Panc1 (cell line): Measurements from ENCODE around the gene NT5C. TPM values are rescaled to one million over a fixed set of nuclear protein-coding genes. Genes with fewer than 3 reads are reported as not detected.

Experiments
- ATAC-seq: fragments of 200-7000 bp; cut with Tn5 transposase; 2 replicates; pipeline ENCODE4 v1.9.1; 2020; ENCODE audit warnings: mild to moderate bottlenecking, moderate library complexity
- BruUV-seq: library from RNA; stranded (reverse); fragments of 400-500 nt; replicated peaks from 2 replicates; lab custom pipeline; 2021; lab: Mats Ljungman, UMichigan
- CTCF ChIA-PET: fragments of 300-600 bp; sonication (Branson Sonifier 250); formaldehyde crosslinking; loops from one replicate; lab custom pipeline; 2022; ENCODE audit warnings: antibody characterized with exemption; lab: Charles Lee
- POLR2A ChIA-PET: fragments of 300-600 bp; sonication (Branson Sonifier 250); formaldehyde crosslinking; loops from one replicate; lab custom pipeline; 2022; ENCODE audit warnings: antibody characterized with exemption; lab: Charles Lee
- DNase-seq: peaks from one replicate; pipeline ENCODE4 v3.0.0-alpha.2; 2010; ENCODE audit warnings: low read depth, low spot score
- H3K27ac ChIP-seq: 2 replicates; pipeline ENCODE4 v1.5.1; 2011; ENCODE audit warnings: mild to moderate bottlenecking, low read length, inconsistent platforms
- H3K27me3 ChIP-seq: fragments of 200-500 bp; sonication (Bioruptor generic); 2 replicates; pipeline ENCODE4 v1.6.0; 2014; ENCODE audit warnings: low read length, inconsistent platforms; ENCODE audit not compliant: control insufficient read depth, insufficient read depth
- H3K36me3 ChIP-seq: fragments of 200-500 bp; sonication (Bioruptor generic); 2 replicates; pipeline ENCODE4 v1.5.1; 2014; ENCODE audit warnings: inconsistent platforms, mild to moderate bottlenecking, low read length, moderate library complexity; ENCODE audit not compliant: control insufficient read depth, insufficient read depth
- H3K4me1 ChIP-seq: 2 replicates; pipeline ENCODE4 v1.5.1; 2011; ENCODE audit warnings: inconsistent platforms, mild to moderate bottlenecking, low read length, moderate library complexity; ENCODE audit not compliant: control insufficient read depth, insufficient read depth
- H3K4me3 ChIP-seq, 2 experiments: 2 replicates each; pipeline ENCODE4 v1.5.1; 2011 to 2012; ENCODE audit warnings: low read depth in 2 of 2, low read length in 2 of 2, mild to moderate bottlenecking in 2 of 2, inconsistent platforms in 1 of 2, moderate library complexity in 1 of 2
- H3K9me3 ChIP-seq: fragments of 200-500 bp; sonication (Bioruptor generic); 2 replicates; pipeline ENCODE4 v1.5.1; 2014; ENCODE audit warnings: low read depth, mild to moderate bottlenecking, inconsistent platforms, low read length, moderate library complexity; ENCODE audit not compliant: control insufficient read depth, insufficient read depth
- CTCF ChIP-seq: fragments of 450-650 bp; IDR thresholded peaks from 2 replicates; pipeline ENCODE4 v1.5.1; 2017; ENCODE audit warnings: mild to moderate bottlenecking
- POLR2AphosphoS5 ChIP-seq: IDR thresholded peaks from 2 replicates; pipeline ENCODE4 v1.6.1; 2012; ENCODE audit warnings: mild to moderate bottlenecking, low read depth, low read length, moderate library complexity
- REST ChIP-seq, 2 experiments: IDR thresholded peaks; 2 replicates each; pipeline ENCODE4 v1.6.1; 2011 to 2012; ENCODE audit warnings: low read depth in 2 of 2, control low read depth in 1 of 2, low read length in 1 of 2, mild to moderate bottlenecking in 1 of 2, moderate library complexity in 1 of 2; ENCODE audit not compliant: insufficient read depth in 1 of 2
- SIN3A ChIP-seq: IDR thresholded peaks from 2 replicates; pipeline ENCODE4 v1.6.1; 2012; ENCODE audit warnings: low read depth, mild to moderate bottlenecking, low read length, moderate library complexity, borderline replicate concordance; ENCODE audit not compliant: insufficient read depth
- TCF7L2 ChIP-seq: IDR thresholded peaks from 2 replicates; pipeline ENCODE4 v1.6.1; 2011; ENCODE audit warnings: mild to moderate bottlenecking, low read depth, low read length, inconsistent platforms
- in situ Hi-C: cut with HindIII; loops from 2 replicates; pipeline ENCODE4 v1.10.0; 2016; ENCODE audit warnings: low sequenced_read_pairs, low pct_unique_long_range_greater_than_20kb
- intact Hi-C: fragments of 100-400 bp; cut with micrococcal nuclease; formaldehyde crosslinking; loops from one replicate; pipeline ENCODE4 v1.10.0; 2022; ENCODE audit not compliant: unreplicated experiment
- total RNA-seq: library from RNA; stranded (reverse); gene quantifications from one replicate; pipeline ENCODE4 v1.2.1, GENCODE V29; 2021; ENCODE audit not compliant: unreplicated experiment

The NT5C gene
- total RNA-seq, 1 experiment from 2014 or later, result 63.4 TPM

DNA sequence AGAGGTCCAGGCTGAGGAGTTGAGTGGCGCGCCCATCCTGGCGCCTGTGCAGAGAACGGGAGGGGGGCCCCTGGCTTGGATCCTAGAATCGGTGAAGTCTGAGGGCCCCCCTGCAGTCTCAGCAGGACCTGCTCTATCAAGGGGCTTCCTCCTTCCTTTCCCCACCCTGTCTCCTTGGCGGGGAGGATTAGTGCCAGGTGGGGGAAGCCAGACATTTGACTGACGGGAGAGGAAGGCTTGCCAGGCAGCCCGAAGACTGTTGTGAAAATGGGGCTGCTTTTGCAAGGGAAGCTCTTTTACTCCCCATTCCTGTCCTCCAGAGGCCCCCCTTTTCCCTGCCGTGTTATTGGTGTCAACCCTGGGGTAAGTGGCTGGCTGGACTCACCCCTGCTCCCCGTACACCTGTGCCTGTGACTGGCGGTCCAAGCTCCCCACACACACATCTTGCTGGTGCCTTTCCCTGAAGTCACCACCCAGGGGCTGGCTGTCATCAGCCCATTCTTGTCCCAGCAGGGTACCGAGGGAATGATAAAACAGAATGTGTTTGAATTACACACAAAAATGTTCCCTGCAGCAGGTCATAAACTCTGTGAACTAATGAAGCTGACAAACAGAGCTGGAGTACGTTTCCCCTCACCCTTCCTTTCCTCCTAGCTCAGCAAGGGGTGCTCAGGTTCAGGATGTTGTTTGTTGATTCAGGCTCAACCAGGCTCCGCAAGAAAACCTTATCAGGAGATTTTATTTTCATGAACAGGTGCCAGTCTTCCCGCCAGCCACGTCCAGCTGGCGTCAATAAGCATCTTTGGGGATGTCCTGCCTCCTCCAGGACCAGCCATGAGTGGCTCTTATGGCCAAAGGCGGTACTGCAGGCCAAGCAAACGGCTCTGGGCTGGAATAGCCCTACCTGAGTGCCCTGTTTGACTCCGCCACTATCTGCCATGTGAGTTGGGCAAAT lies 26.1 kb downstream of the NT5C start:
- DNase-seq, result no peak
- no peaks in the 10 kb centered on the region for H3K27me3 ChIP-seq
- TSS peak; percentile 45 for BruUV-seq
- no peak overlapping the region for H3K4me3 ChIP-seq
- in situ Hi-C loops, result no loop called here
- ATAC-seq, result peak; percentile 80
- POLR2A ChIA-PET, result interaction anchor here (0.6 kb wide), 4 partner anchors 21 to 139 kb away, joined by 3 to 5 read pairs (median 4); no protein-coding TSS in a partner anchor
- H3K36me3 ChIP-seq, result peaks cover 8% of the 10 kb centered on the region; the same call in 1 of the 2 replicates
- H3K4me1 ChIP-seq, result peaks cover 32% of the 10 kb centered on the region
- H3K9me3 ChIP-seq, result no peaks in the 10 kb centered on the region
- peak overlapping the region; percentile 61 for H3K27ac ChIP-seq
- TF ChIP-seq REST (IDR thresholded peaks at IDR 0.05; ENCODE audit: insufficient read depth in 1 of 2, low read depth in 2 of 2, low read length in 1 of 2) (no peak), SIN3A (no peak), CTCF (peak; percentile 91), TCF7L2 (peak; percentile 90), POLR2AphosphoS5 (no peak; the same call in 1 of the 2 replicates)
- intact Hi-C loops, result loop anchor here (2.0 to 10.0 kb wide), 2 partner anchors 35 to 131 kb away; partner anchors contain the start of gene HID1
- CTCF ChIA-PET, result interaction anchor here (0.6 to 2.3 kb wide), 12 partner anchors 9 to 609 kb away, joined by 3 to 13 read pairs (median 7); partner anchors contain the start of gene SLC16A5

- Histone ChIP-seq H3K27ac (peak overlapping the region; percentile 44), H3K4me1 (peaks cover 27% of the 10 kb centered on the region), H3K27me3 (no peaks in the 10 kb centered on the region), H3K36me3 (peaks cover 2% of the 10 kb centered on the region; the same call in 1 of the 2 replicates), H3K9me3 (no peaks in the 10 kb centered on the region), H3K4me3 (no peak overlapping the region)
- BruUV-seq, result no TSS peak
- intact Hi-C loops, result loop anchor here (2.0 to 10.0 kb wide), 2 partner anchors 33 to 129 kb away; partner anchors contain the start of gene HID1
- ATAC-seq, result peak; percentile 17
- DNase-seq, result no peak
- ChIA-PET CTCF (interaction anchor here (0.6 to 2.2 kb wide), 11 partner anchors 10 to 248 kb away, joined by 3 to 11 read pairs (median 8); partner anchors contain the start of gene SLC16A5), POLR2A (interaction anchor here (0.8 kb wide), 1 partner anchor 22 kb away, joined by 4 read pairs; no protein-coding TSS in a partner anchor)
- in situ Hi-C loops, result no loop called here
- TF ChIP-seq POLR2AphosphoS5 (no peak), SIN3A (no peak), TCF7L2 (no peak), REST (IDR thresholded peaks at IDR 0.05; ENCODE audit: insufficient read depth in 1 of 2, low read depth in 2 of 2, low read length in 1 of 2) (no peak), CTCF (no peak)
Observed at GRCh38 chr17:75103601-75104554, 27.7 kb downstream of the NT5C start.
